ENCODE results near the gene TEKTIP1.

The TEKTIP1 gene

GRCh38 chr19:3536429-3537100 is 2.4 kb upstream of the TEKTIP1 start:
- H3K27me3 ChIP-seq (ENCODE audit: insufficient read depth, insufficient read length): no peaks in the 10 kb centered on the region
- TF ChIP-seq YY1 (IDR thresholded peaks at IDR 0.05; ENCODE audit: insufficient read depth, insufficient read length): no peak
- TF ChIP-seq ZNF274 (IDR thresholded peaks at IDR 0.05; ENCODE audit: low read depth, low read length): no peak
- TF ChIP-seq SUZ12 (IDR thresholded peaks at IDR 0.05; ENCODE audit: extremely low read depth, insufficient read depth, insufficient read length): no peak
- no peak overlapping the region for H3K4me3 ChIP-seq (ENCODE audit: insufficient read length, low read depth)
- H3K9ac ChIP-seq (ENCODE audit: insufficient read length, low read depth): peak overlapping the region; percentile 21
- peaks cover 20% of the 10 kb centered on the region for H3K4me1 ChIP-seq (ENCODE audit: insufficient read depth, insufficient read length)
- peaks cover 73% of the 10 kb centered on the region for H3K36me3 ChIP-seq (ENCODE audit: insufficient read depth, insufficient read length, low read length)
- H3K9me3 ChIP-seq (ENCODE audit: insufficient read depth, low read length): no peaks in the 10 kb centered on the region
- DNase-seq (ENCODE audit: low read depth, low spot score): no peak

- H3K36me3 ChIP-seq (ENCODE audit: insufficient read depth, insufficient read length, low read length): peaks cover 68% of the 10 kb centered on the region
- H3K4me1 ChIP-seq (ENCODE audit: insufficient read depth, insufficient read length): peaks cover 20% of the 10 kb centered on the region
Measured at GRCh38 chr19:3537101-3537437, 1.9 kb upstream of the TEKTIP1 start.

GRCh38 chr19:3537438-3538240 is 1.3 kb upstream of the TEKTIP1 start:
- Histone ChIP-seq H3K4me1 (ENCODE audit: insufficient read depth, insufficient read length) (peaks cover 20% of the 10 kb centered on the region), H3K4me3 (ENCODE audit: insufficient read length, low read depth) (no peak overlapping the region), H3K27me3 (ENCODE audit: insufficient read depth, insufficient read length) (no peaks in the 10 kb centered on the region), H3K9ac (ENCODE audit: insufficient read length, low read depth) (peak overlapping the region; percentile 28), H3K36me3 (ENCODE audit: insufficient read depth, insufficient read length, low read length) (peaks cover 68% of the 10 kb centered on the region), H3K9me3 (ENCODE audit: insufficient read depth, low read length) (no peaks in the 10 kb centered on the region)
- no peak for DNase-seq (ENCODE audit: low read depth, low spot score)
- TF ChIP-seq SUZ12 (IDR thresholded peaks at IDR 0.05; ENCODE audit: extremely low read depth, insufficient read depth, insufficient read length) (no peak), ZNF274 (IDR thresholded peaks at IDR 0.05; ENCODE audit: low read depth, low read length) (no peak), YY1 (IDR thresholded peaks at IDR 0.05; ENCODE audit: insufficient read depth, insufficient read length) (no peak)

More at GRCh38 chr19:3537101-3537437, 1.9 kb upstream of the TEKTIP1 start:
- Histone ChIP-seq H3K4me3 (ENCODE audit: insufficient read length, low read depth) (no peak overlapping the region), H3K9ac (ENCODE audit: insufficient read length, low read depth) (no peak overlapping the region), H3K9me3 (ENCODE audit: insufficient read depth, low read length) (no peaks in the 10 kb centered on the region), H3K27me3 (ENCODE audit: insufficient read depth, insufficient read length) (no peaks in the 10 kb centered on the region)
- no peak for DNase-seq (ENCODE audit: low read depth, low spot score)
- TF ChIP-seq YY1 (IDR thresholded peaks at IDR 0.05; ENCODE audit: insufficient read depth, insufficient read length) (no peak), ZNF274 (IDR thresholded peaks at IDR 0.05; ENCODE audit: low read depth, low read length) (no peak), SUZ12 (IDR thresholded peaks at IDR 0.05; ENCODE audit: extremely low read depth, insufficient read depth, insufficient read length) (no peak)

- H3K9ac ChIP-seq (ENCODE audit: insufficient read length, low read depth): peak overlapping the region; percentile 28
- no peak for TF ChIP-seq YY1 (IDR thresholded peaks at IDR 0.05; ENCODE audit: insufficient read depth, insufficient read length)
- TF ChIP-seq ZNF274 (IDR thresholded peaks at IDR 0.05; ENCODE audit: low read depth, low read length): no peak
- no peak for TF ChIP-seq SUZ12 (IDR thresholded peaks at IDR 0.05; ENCODE audit: extremely low read depth, insufficient read depth, insufficient read length)
- peaks cover 68% of the 10 kb centered on the region for H3K36me3 ChIP-seq (ENCODE audit: insufficient read depth, insufficient read length, low read length)
Measured at GRCh38 chr19:3538258-3538929, 580 bp upstream of the TEKTIP1 start.

GRCh38 chr19:3539756-3540118 is 763 bp downstream of the TEKTIP1 start:
- peaks cover 68% of the 10 kb centered on the region for H3K36me3 ChIP-seq (ENCODE audit: insufficient read depth, insufficient read length, low read length)
- H3K9ac ChIP-seq (ENCODE audit: insufficient read length, low read depth): no peak overlapping the region
- no peak for DNase-seq (ENCODE audit: low read depth, low spot score)
- H3K9me3 ChIP-seq (ENCODE audit: insufficient read depth, low read length): no peaks in the 10 kb centered on the region
- TF ChIP-seq YY1 (IDR thresholded peaks at IDR 0.05; ENCODE audit: insufficient read depth, insufficient read length) (no peak), ZNF274 (IDR thresholded peaks at IDR 0.05; ENCODE audit: low read depth, low read length) (no peak), SUZ12 (IDR thresholded peaks at IDR 0.05; ENCODE audit: extremely low read depth, insufficient read depth, insufficient read length) (no peak)
- H3K27me3 ChIP-seq (ENCODE audit: insufficient read depth, insufficient read length): no peaks in the 10 kb centered on the region
- H3K4me1 ChIP-seq (ENCODE audit: insufficient read depth, insufficient read length): peaks cover 21% of the 10 kb centered on the region
- H3K4me3 ChIP-seq (ENCODE audit: insufficient read length, low read depth): no peak overlapping the region

More at GRCh38 chr19:3538258-3538929, 580 bp upstream of the TEKTIP1 start:
- Histone ChIP-seq H3K9me3 (ENCODE audit: insufficient read depth, low read length) (no peaks in the 10 kb centered on the region), H3K4me3 (ENCODE audit: insufficient read length, low read depth) (no peak overlapping the region), H3K27me3 (ENCODE audit: insufficient read depth, insufficient read length) (no peaks in the 10 kb centered on the region), H3K4me1 (ENCODE audit: insufficient read depth, insufficient read length) (peaks cover 20% of the 10 kb centered on the region)
- no peak for DNase-seq (ENCODE audit: low read depth, low spot score)

GRCh38 chr19:3543150-3544057 is 4.4 kb downstream of the TEKTIP1 start:
- no peak for TF ChIP-seq YY1 (IDR thresholded peaks at IDR 0.05; ENCODE audit: insufficient read depth, insufficient read length)
- no peak for TF ChIP-seq SUZ12 (IDR thresholded peaks at IDR 0.05; ENCODE audit: extremely low read depth, insufficient read depth, insufficient read length)
- no peak for TF ChIP-seq ZNF274 (IDR thresholded peaks at IDR 0.05; ENCODE audit: low read depth, low read length)
- Histone ChIP-seq H3K9ac (ENCODE audit: insufficient read length, low read depth) (no peak overlapping the region), H3K9me3 (ENCODE audit: insufficient read depth, low read length) (no peaks in the 10 kb centered on the region)

More at GRCh38 chr19:3543150-3544057, 4.4 kb downstream of the TEKTIP1 start:
- no peak overlapping the region for H3K4me3 ChIP-seq (ENCODE audit: insufficient read length, low read depth)
- no peaks in the 10 kb centered on the region for H3K27me3 ChIP-seq (ENCODE audit: insufficient read depth, insufficient read length)
- peaks cover 20% of the 10 kb centered on the region for H3K4me1 ChIP-seq (ENCODE audit: insufficient read depth, insufficient read length)
- no peak for DNase-seq (ENCODE audit: low read depth, low spot score)
- peaks cover 69% of the 10 kb centered on the region for H3K36me3 ChIP-seq (ENCODE audit: insufficient read depth, insufficient read length, low read length)

All from NT2/D1 (cell line).